ENCODE results near the gene DCUN1D3. TPM values are rescaled to one million over a fixed set of nuclear protein-coding genes. Genes with fewer than 3 reads are reported as not detected.

DCUN1D3 gene
- total RNA-seq, 4 donors from 2014 or later: 18.3 to 37.4 (median 27.8) TPM

GRCh38 chr16:20814784-20815183, 85.4 kb downstream of the DCUN1D3 start:
- no peaks in the 10 kb centered on the region for H3K9me3 ChIP-seq
- no peak overlapping the region for H3K27ac ChIP-seq (replicated peaks in 1 of 4)
- no peak for DNase-seq (ENCODE audit: extremely low spot score)
- H3K27me3 ChIP-seq: no peaks in the 10 kb centered on the region
- H3K4me1 ChIP-seq: no peaks in the 10 kb centered on the region
- TF ChIP-seq CTCF (IDR thresholded peaks at IDR 0.05) (no peak), POLR2A (IDR thresholded peaks at IDR 0.05; ENCODE audit: low read depth) (no peak), EP300 (IDR thresholded peaks at IDR 0.05) (no peak), POLR2AphosphoS5 (IDR thresholded peaks at IDR 0.05) (no peak)
- H3K4me3 ChIP-seq: no peak overlapping the region
- H3K36me3 ChIP-seq: peaks cover 0 to 8% (median 0%) of the 10 kb centered on the region in 4 donors
- intact Hi-C loops (cut with DNase I): no loop called here
- 78% methylated on average over 4 of the region's 4 CpGs for WGBS

GRCh38 chr16:20812510-20812909, 87.6 kb downstream of the DCUN1D3 start:
- TF ChIP-seq POLR2AphosphoS5 (IDR thresholded peaks at IDR 0.05) (no peak), POLR2A (IDR thresholded peaks at IDR 0.05; ENCODE audit: low read depth) (no peak), CTCF (IDR thresholded peaks at IDR 0.05) (no peak), EP300 (IDR thresholded peaks at IDR 0.05) (no peak)

GRCh38 chr16:20811889-20812439, 88.2 kb downstream of the DCUN1D3 start:
- intact Hi-C loops (cut with DNase I): no loop called here
- Histone ChIP-seq H3K27me3 (no peaks in the 10 kb centered on the region), H3K4me3 (no peak overlapping the region), H3K9me3 (no peaks in the 10 kb centered on the region), H3K27ac (replicated peaks in 1 of 4) (no peak overlapping the region), H3K4me1 (peaks cover 0 to 9% (median 6%) of the 10 kb centered on the region in 4 donors), H3K36me3 (peaks cover 0 to 8% (median 0%) of the 10 kb centered on the region in 4 donors)
- DNase-seq (ENCODE audit: extremely low spot score): no peak
- 94% methylated on average over 10 of the region's 10 CpGs for WGBS
- TF ChIP-seq EP300 (IDR thresholded peaks at IDR 0.05) (no peak), POLR2A (IDR thresholded peaks at IDR 0.05; ENCODE audit: low read depth) (no peak), POLR2AphosphoS5 (IDR thresholded peaks at IDR 0.05) (no peak), CTCF (IDR thresholded peaks at IDR 0.05) (no peak)

More at GRCh38 chr16:20812510-20812909, 87.6 kb downstream of the DCUN1D3 start:
- 82% methylated on average over 2 of the region's 2 CpGs for WGBS
- Histone ChIP-seq H3K9me3 (no peaks in the 10 kb centered on the region), H3K36me3 (peaks cover 0 to 8% (median 0%) of the 10 kb centered on the region in 4 donors), H3K27me3 (no peaks in the 10 kb centered on the region), H3K4me1 (peaks cover 0 to 3% (median under 1%) of the 10 kb centered on the region in 4 donors), H3K4me3 (no peak overlapping the region), H3K27ac (replicated peaks in 1 of 4) (no peak overlapping the region)
- intact Hi-C loops (cut with DNase I): no loop called here
- no peak for DNase-seq (ENCODE audit: extremely low spot score)

- WGBS: 86% methylated on average over 11 of the region's 11 CpGs
- H3K36me3 ChIP-seq: no peaks in the 10 kb centered on the region
- TF ChIP-seq POLR2AphosphoS5 (IDR thresholded peaks at IDR 0.05) (no peak), EP300 (IDR thresholded peaks at IDR 0.05) (no peak), CTCF (IDR thresholded peaks at IDR 0.05) (no peak), POLR2A (IDR thresholded peaks at IDR 0.05; ENCODE audit: low read depth) (no peak)
- H3K4me3 ChIP-seq: no peak overlapping the region
- DNase-seq (ENCODE audit: extremely low spot score): no peak
- no peaks in the 10 kb centered on the region for H3K9me3 ChIP-seq
- intact Hi-C loops (cut with DNase I): no loop called here
- no peak overlapping the region for H3K27ac ChIP-seq (replicated peaks in 1 of 4)
- H3K27me3 ChIP-seq: no peaks in the 10 kb centered on the region
- peaks cover 5 to 24% (median 20%) of the 10 kb centered on the region in 4 donors for H3K4me1 ChIP-seq
Observed at GRCh38 chr16:20807862-20808261, 92.3 kb downstream of the DCUN1D3 start.

All from esophagus muscularis mucosa (tissue), 4 donors.